GM18870 (cell line): ENCODE data around the gene SLC16A11.
"Not testable (repeated sequence)": the region's sequence is repeated elsewhere in the genome, so short reads cannot be mapped to it uniquely, and the experiment has no call there.

Experiments
- ATAC-seq: cut with Tn5 transposase; IDR thresholded peaks from one replicate; pipeline ENCODE4 v1.9.1; 2021; ENCODE audit warnings: moderate library complexity; ENCODE audit not compliant: unreplicated experiment

Gene SLC16A11, protein sequence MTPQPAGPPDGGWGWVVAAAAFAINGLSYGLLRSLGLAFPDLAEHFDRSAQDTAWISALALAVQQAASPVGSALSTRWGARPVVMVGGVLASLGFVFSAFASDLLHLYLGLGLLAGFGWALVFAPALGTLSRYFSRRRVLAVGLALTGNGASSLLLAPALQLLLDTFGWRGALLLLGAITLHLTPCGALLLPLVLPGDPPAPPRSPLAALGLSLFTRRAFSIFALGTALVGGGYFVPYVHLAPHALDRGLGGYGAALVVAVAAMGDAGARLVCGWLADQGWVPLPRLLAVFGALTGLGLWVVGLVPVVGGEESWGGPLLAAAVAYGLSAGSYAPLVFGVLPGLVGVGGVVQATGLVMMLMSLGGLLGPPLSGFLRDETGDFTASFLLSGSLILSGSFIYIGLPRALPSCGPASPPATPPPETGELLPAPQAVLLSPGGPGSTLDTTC

DNA sequence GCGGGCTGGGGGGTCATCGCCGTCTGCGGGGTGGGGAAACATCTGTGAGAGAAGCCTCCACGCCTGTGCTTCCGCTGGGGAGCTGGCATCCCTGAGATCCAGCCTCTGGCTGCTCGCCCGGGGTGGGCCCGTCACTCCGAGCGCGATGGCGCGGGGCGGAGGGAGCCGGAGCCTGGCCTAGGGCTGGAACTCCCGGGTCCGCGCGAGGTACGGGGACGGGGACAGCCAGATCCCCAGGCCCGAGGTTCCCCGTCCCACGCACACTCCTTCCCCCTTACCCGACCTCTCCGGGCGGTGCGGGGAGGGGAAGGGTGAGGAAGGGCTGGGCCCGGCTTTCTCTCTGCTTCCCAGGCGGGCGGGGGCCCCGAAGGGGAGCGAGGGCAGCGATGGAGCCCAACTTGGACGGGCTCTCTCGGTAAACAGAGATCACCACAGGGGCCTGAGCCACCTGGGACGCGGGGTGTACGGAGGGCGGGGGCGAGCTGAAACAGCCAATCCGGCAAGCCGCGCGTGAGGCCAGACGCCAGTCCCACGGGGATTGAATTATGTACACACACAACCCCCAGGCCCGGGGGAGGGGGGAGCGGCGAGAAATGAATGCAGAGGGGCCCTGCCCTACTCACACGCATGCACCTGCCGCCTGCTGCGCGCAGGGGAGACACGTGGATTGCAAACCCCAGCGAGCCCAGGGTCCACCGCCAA lies at the start of gene SLC16A11:
Gene SLC16A11, minus strand, starts transcription at position 596 of the 702 bp plus-strand sequence. Its CDS starts 579 bp downstream, at position 17.
- no peak for ATAC-seq

DNA sequence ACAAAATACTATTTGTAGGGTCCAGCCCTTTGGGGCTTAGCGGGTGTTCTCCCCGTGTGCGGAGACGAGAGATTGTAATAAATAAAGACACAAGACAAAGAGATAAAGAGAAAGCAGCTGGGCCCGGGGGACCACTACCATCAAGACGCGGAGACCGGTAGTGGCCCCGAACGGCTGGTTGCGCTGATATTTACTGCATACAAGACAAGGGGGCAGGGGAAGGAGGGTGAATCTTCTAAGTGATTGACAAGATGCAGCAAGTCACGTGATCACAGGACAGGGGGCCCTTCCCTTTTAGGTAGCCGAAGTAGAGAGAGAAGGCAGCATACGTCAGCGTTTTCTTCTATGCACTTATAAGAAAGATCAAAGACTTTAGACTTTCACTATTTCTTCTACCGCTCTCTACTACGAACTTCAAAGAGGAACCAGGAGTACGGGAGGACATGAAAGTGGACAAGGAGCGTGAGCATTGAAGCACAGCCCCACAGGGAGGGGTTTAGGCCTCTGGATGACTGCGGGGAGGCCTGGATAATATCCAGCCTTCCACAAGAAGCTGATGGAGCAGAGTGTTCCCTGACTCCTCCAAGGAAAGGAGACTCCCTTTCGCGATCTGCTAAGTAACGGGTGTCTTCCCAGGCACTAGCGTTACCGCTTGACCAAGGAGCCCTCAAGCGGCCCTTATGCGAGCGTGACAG lies 47.6 kb upstream of the SLC16A11 start:
- ATAC-seq: not testable (repeated sequence)

DNA sequence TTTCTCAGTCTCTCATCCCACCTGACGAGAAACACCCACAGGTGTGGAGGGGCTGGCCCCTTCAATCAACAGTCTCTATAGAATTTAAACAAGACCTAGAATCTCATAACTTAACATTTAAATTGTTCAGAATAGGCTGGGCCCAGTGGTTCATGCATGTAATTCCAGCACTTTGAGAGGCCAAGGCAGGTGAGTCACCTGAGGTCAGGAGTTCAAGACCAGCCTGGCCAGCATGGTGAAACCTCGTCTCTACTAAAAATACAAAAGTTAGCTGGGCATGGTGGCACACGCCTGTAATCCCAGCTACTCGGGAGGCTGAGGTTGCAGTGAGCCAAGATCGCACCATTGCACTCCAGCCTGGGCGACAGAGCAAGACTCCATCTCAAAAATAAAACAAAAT lies 45.7 kb upstream of the SLC16A11 start:
- not testable (repeated sequence) for ATAC-seq

DNA sequence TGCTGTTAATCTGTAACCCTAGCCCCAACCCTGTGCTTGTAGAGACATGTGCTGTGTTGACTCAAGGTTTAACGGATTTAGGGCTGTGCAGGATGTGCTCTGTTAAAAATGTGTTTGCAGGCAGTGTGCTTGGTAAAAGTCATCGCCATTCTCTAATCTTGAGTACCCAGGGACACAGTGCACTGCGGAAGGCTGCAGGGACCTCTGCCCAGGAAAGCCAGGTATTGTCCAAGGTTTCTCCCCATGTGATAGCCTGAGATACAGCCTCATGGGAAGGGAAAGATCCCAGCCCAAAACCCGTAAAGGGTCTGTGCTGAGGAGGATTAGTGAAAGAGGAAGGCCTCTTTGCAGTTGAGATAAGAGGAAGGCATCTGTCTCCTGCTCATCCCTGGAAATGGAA lies 44.5 kb upstream of the SLC16A11 start:
- not testable (repeated sequence) for ATAC-seq

DNA sequence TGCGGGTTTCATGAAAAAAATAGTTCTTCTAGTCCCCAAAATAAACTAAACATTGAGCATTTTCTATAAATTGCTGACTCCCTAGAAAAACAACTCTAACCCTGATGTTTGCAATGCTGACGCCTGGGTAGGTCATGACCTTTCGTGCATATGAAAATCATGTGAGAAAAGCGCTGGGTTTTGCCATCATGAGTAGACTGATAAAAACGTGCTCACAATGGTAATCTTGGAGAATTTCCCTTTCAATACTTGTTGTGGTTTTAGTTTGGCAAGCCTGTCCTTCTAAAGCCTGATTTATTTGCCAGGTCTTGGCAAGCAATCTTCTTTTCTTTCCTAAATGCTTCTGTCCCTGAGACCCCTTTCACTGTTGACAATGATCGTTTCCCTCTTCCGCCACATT lies 40.2 kb upstream of the SLC16A11 start:
- ATAC-seq: no peak

DNA sequence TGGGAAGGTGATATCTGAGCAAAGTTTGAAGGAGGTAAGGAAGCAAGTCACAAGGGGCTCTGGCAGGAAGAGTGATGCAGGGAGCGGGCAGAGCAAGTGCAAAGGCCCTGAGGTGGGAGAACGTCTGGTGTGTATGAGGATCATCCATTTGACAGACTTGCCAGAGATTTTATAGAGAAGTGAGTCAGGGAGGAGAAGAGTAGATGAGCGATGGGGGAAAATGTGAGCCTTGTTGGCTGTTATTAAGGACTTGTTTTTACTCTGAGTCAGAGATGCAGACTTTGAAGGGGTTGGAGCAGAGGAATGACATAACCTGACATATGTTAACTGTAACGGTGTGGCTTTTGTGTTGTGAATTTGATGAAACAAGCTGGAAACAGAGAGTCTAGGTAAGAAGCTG lies 39.7 kb upstream of the SLC16A11 start:
- no peak for ATAC-seq

DNA sequence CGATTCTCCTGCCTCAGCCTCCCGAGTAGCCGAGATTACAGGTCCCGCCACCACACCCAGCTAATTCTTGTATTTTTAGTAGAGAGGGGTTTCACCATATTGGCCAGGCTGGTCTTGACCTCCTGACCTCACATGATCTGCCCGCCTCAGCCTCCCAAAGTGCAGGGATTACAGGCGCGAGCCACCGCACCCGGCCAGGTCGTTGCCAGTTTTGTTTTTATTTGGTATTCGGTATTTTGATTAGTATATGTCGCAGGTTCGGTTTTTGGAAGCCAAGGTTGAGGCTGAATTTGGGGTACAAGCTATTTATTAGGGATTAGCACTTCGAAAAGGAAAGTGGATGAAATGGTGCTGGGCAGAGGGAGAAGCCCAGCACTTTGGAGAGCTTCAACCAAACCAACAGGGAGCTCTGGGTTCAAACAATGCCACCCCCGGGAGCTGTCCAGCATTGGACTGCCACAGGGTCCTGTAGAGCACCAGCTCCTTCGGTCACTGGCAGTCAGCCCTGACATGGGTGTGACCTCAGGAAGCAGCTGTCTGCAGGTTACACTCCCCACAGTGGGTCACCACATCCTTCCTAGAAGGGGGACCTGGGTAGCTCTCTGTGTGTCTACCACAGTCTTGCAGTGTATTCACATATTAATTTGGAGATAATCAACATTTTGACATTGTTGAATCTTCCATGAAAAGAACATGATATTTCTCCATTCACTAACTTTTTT lies 37.6 kb upstream of the SLC16A11 start:
- no peak for ATAC-seq

DNA sequence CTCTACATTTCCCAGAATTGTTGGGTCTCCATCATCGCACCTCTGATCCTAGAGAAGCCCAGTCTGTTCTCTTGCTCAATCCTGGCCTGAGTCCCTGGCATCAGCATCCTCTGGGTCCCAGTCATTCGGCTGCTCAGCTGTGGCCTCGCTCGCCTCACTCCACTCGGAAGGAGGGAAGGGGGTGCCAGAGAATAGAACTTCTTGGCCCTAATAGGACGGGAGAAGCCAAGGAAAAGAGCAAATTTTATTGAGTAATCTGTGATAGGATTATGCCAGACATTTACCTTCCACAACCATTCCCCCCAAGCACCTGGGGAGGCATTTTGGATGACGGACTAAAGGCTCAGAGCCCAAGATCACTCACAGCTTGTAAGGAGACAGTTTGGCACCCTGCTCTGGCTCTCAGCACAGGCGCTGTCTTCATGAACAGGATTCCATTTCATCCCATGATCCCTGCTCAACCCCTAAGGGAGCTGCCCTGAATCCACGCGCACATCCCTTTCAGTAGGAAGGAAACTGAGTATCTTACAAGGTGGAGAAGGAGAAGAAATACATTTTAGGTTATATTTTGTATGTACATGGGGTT lies 36.7 kb upstream of the SLC16A11 start:
- ATAC-seq: no peak

DNA sequence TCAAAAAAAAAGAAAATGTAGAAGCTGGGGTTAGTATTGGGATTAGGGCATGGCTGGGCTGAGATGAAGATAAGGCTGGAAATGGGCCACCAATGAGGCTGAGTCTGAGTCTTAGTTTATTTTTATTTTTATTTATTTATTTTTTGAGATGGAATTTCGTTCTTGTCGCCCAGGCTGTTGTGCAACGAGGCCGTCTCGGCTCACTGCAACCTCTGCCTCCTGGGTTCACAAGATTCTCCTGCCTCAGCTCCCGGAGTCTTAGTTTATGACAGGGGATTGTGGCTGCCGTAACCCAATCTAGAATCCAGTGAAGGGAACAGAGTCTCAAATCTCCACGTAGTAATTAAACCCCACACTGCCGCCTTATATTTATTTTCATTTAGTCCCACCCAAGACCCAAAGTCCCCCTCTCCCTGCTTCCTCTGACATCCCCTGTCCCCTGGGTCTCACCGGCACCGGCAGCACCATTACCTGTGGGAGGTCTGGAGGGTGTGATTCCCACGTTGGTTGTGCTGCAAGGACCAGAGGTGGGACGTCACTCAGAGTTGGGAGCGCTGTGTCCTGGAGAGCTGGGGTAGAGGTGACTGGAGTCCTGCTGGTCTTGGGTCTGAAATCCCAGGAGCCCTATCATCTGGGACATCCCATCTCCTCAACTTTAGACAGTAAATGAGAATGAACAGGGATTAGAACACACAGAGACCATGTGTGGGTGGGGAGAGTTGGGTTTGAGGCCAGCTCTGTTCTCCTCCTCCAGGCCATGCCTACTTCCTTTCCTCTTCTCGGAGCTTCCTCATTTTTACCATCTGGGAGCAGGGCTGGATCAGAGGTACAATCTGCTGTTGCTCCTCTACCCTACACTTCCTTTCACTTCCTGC lies 35.9 kb upstream of the SLC16A11 start, which contains the start of gene CLEC10A:
Gene CLEC10A, minus strand, starts transcription at position 671 of the 875 bp plus-strand sequence. CDS start 1,439 bp downstream, outside the sequence.
- ATAC-seq: no peak

DNA sequence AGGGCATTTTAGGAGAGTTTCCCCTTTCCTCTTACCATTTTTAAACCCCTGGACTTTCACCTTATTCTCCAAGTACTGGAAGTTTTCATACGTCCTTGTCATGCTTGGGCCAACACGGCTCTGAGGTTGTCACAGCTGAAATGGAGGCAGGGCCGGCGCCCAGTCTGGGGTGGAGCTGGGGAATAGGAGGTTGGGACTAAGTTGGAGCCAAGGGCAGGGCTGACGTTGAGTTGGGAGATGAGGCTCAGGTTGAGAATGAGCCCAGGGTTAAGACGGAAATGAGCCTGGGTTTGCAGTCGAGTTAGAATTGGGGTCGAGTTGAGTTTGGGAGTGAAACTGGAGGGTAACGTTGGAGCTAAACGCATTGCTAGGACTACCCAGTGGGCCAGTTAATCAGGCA lies 34.8 kb upstream of the SLC16A11 start:
- ATAC-seq: no peak

DNA sequence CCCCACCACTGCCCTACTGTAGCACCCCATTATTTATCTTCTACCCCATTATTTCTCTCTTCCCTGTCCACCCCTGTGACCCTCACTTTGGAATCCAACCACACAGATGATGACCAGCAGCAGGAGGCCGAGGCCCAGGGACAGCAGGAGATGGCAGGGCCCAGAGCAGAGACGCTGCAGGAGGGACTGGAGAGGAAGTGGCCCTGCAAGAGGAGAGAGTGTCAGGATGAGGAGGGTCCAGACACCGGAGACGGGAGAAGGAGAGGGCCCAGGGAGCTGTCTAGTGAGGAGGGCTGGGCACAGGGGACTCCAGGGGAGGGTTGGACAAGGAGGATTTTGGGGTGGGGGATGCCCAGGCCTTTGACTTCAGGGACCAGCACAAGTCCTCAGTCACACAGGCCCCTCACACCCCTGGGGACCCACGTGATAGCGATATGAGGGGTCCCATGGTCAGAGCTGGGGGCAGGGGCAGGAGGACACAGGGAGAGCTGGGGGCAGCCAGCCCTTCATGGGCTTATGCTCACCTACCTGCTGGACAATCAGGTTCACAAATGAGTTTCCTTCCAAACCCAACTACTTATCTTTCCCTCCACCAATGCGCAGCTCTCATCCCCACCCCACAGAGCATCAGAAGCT lies 34.1 kb upstream of the SLC16A11 start:
- no peak for ATAC-seq

DNA sequence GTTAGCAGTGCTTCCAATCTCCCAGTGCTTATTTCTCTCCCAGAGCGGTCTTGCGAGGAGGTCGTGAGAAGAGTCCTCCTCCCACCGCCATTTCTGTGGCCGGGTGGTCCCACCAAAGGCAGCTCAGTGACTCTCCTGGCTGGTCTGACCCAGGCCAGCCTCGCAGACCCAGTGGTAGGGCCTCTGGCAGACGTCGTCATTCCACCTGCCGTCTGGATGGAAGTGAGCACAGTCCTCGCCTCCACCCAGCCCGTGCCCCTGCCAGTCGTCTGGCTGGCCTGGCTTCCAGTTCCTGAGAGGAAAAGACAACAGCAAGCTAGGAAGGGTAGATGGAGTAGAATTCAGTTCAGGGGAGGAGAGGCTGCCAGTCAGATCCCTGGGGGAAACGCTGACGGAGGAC lies 31.0 kb upstream of the SLC16A11 start:
- ATAC-seq: no peak

DNA sequence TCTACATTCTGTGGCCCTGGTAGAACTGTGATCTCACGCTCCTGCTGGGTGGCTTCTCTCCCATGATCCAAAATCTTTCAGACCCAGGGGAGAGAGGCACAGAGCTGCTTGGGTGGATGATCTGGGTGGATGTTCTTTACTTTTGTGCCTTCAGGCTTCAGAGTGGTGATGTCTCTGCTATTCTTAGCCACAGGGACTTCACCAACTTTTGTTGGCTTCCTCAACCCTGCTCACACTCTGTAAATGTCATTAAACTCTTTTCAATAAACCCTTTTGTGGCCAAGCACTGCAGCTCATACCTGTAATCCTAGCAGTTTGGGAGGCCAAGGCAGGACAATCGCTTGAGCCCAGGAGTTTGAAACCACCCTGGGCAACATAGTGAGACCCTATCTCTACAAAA lies 28.5 kb upstream of the SLC16A11 start:
- no peak for ATAC-seq

DNA sequence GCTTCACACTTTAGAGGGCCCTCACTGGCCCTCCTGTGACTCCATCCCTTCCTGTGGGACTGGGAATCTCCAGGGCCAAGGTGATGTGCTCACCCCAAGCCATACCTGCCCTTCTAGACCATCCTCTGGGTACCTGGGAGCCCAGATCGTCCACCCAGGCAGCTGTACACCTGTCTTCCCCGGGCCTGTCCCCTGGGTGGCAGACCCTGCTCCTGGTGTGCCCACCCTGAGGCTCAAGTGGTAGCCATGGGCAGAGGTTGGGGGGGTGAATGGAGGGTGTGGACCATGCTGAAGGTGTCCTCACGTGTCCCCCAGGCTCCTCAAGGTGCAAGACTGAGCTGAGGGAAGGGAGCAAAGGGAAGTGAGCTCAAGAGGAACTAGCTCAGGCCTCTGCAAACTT lies 26.8 kb upstream of the SLC16A11 start:
- ATAC-seq: no peak

DNA sequence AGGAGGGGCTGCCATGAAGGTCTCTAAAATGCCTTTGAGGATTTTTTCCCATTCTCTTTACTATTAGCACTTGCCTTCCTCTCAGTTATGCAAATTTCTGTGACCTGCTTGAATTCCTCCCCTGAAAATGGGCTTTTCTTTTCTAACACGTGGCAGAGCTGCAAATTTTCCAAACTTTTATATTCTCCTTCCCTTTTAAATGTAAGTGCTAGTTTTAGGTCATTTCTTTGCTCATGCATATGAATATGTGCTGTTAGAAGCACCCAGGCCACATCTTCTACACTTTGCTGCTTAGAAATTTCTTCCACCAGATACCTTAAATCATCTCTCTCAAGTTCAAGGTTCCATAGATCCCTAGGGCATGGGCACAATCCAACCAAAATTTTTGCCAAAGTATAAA lies 24.4 kb upstream of the SLC16A11 start:
- ATAC-seq: no peak

DNA sequence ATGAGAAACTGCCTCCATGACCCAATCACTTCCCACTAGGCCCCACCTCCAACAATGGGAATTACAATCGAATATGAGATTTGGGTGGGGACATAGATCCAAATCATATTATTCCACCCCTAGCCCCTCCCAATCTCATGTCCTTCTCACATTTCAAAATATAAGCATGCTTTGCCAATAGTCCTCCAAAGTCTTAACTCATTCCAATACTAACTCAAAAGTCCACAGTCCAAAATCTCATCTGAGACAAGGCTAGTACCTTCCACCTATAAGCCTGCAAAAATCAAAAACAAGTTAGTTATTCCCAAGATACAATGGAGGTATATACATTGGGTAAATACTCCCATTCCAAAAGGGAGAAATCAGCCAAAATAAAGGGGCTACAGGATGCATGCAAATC lies 23.3 kb upstream of the SLC16A11 start:
- ATAC-seq: no peak

DNA sequence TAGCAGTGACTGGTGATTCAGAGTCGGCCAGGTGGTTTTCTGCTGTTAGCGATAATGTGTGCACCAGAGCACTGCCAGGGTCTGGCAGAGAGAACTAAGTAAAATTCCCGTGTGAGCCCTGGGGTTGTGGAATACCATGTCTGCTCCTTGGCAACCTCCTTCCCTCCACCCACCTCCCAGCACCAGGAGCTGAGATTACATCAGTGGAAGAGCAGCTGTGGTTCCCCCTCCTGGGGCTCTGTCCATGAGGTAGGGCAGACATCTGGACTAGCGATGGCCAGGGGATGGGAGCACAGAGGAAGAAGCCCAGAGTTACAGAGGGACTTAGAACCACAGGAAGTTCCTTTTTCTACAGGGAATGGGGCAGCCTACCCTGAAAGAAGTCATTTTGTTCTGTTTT lies 20.4 kb upstream of the SLC16A11 start:
- no peak for ATAC-seq

DNA sequence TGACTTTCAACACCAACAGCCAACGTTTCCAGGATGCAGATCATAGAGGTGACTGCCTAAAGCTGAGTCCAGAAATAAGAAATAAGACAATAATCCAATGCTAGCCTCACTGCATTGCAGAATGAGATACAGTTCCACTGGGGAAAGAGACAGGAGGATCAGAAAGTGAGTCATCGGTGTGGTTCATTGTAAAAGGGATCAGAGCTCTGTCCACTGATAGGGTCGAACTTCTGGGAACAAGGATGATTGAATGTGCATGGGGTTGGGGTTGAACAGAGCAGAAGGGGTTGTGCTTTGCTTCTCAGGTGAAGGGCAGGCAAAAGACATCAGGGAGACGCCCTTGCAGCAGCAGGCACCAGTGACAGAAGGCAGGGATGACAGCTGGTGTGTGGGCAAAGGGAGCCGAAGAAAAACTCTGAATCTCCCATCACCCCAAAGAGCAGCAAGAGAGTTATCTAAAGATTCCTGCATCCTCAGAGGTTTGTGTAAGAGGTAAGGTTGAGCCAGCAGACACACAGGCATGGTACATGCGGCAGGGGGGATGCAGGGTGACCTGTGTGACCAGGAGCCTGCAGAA lies 19.7 kb upstream of the SLC16A11 start:
- ATAC-seq: no peak
